T follicular helper cell (primary cell): ENCODE data around the gene DPY19L2.
"Not testable (repeated sequence)": the region's sequence is repeated elsewhere in the genome, so short reads cannot be mapped to it uniquely, and the experiment has no call there.

Experiments used
- DNase-seq: peaks from one replicate; pipeline ENCODE4 v3.0.0-alpha.2; 2020; ENCODE audit warnings: low read depth

The DPY19L2 gene

GRCh38 chr12:63529641-63530040, 138.7 kb downstream of the DPY19L2 start:
- not testable (repeated sequence) for DNase-seq

GRCh38 chr12:63525831-63526230, 142.5 kb downstream of the DPY19L2 start:
- no peak for DNase-seq

- no peak for DNase-seq
These were observed 146.6 kb downstream of the DPY19L2 start for GRCh38 chr12:63521706-63522105.
